HL-60/S4 treated with retinoic acid at 250 ng/mL for 4 days and 3 days (cell line): ENCODE results near the gene KCNH8.
"Not testable (repeated sequence)": the region's sequence is repeated elsewhere in the genome, so short reads cannot be mapped to it uniquely, and the experiment has no call there.

Source experiments
- in situ Hi-C: fragments of 300-500 bp; cut with MboI; formaldehyde crosslinking; loops from 2 replicates; pipeline ENCODE4 v1.7.0; 2022; ENCODE audit warnings: low sequenced_read_pairs

The KCNH8 gene

DNA sequence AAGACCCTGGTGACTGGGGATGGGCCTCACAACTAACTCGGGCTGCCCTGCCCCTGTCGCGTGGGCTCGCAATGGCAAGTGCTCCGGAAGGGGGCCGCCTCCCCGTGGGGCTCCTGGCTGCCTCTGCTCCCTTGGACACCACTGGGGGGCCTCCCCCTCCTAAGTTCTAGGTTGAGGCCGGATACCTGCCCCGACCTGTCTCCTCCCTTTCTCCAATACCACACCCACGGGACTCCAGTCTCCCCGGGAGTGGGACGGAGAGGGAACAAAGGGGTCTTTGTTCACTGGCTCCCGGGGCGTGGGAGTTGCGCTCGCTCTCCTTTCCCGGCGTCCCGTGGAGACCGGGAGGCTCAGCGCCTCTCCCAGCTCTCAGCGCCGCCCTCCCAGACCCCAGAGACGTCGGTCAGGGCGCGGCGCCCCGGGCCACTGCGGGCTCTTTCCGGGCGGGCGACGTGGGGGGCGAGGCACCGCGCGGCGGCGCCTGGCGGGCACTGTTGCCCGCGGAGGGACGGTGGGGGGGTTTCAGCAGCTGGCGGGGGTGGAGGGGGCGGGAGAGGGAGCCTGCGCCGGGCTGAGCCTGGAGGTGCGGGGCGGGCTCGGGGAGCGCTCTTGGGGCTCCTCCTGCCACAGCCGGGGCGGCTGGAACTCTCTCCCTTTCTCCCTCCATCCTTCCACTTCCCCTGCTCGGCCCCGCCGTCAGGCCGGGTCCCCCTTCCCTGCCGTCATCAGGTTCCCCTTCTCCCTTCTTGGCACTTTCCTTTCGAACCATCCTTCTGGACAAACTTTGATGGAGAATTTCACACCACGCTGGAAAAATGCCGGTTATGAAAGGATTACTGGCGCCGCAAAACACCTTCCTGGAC lies at the start of gene KCNH8:
Gene KCNH8, plus strand, starts transcription at position 606 of the 863 bp plus-strand sequence. Its CDS starts 210 bp downstream, at position 816.
- in situ Hi-C loops: no loop called here

DNA sequence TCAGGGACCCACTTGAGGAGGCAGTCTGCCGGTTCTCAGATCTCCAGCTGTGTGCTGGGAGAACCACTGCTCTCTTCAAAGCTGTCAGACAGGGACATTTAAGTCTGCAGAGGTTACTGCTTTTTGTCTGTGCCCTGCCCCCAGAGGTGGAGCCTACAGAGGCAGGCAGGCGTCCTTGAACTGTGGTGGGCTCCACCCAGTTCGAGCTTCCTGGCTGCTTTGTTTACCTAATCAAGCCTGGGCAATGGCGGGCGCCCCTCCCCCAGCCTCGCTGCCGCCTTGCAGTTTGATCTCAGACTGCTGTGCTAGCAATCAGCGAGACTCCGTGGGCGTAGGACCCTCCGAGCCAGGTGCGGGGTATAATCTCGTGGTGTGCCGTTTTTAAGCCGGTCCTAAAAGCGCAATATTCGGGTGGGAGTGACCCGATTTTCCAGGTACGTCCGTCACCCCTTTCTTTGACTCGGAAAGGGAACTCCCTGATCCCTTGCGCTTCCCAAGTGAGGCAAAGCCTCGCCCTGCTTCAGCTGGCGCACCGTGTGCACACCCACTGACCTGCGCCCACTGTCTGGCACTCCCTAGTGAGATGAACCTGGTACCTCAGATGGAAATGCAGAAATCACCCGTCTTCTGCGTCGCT lies 45.5 kb upstream of the KCNH8 start:
- in situ Hi-C loops: not testable (repeated sequence)

DNA sequence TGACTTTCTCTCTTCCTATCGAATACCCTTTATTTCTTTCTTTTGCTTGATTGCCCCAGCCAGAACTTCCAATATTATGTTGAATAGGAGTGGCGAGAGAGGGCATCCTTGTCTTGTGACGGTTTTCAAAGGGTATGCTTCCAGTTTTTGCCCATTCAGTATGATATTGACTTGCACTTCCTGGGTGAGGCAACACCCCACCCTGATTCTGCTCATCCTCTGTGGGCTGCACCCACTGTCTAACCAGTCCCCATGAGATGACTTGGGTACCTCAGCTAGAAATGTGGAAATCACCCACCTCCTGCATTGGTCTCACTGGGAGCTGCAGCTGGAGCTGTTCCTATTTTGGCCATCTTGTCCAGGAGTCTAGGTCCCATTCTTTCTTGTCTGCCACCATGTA lies 44.8 kb upstream of the KCNH8 start:
- in situ Hi-C loops: no loop called here

DNA sequence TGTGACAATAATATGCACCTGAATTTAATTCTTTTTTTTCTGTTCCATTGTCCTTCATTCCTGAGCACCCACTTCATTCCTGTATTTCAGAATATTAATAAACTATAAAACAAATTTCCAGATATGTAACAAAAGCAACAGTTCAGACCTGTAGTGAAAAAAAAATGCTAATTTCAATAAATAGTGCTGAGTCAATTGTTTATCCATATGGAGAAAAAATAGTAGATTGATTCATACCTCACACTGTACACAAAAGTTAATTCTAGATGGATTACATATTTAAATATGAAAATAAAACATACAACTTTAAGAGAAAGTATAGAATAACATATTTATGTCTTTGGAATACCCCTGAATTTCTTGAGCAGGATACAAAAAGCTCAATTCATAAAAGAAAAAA lies 43.9 kb upstream of the KCNH8 start:
- in situ Hi-C loops: no loop called here

DNA sequence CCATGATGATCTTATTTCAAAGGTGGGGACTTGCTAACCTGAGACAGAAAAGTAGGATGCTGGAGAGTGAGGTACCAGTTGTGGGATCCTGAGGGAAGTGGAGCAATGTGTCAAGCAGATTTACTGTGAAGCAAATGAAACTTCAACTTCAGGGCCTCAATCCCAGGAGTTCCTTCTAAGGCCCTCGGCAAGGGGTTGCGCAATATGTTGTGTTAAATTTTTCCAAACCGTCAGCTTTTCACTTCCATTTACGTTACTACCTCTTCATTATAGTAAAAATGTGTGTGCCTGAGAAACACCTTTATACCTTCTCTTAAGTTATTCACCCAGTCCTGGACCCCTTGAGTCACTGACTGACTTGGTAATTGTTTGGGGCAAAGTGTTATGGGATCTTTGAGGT lies 42.5 kb upstream of the KCNH8 start:
- in situ Hi-C loops: no loop called here

DNA sequence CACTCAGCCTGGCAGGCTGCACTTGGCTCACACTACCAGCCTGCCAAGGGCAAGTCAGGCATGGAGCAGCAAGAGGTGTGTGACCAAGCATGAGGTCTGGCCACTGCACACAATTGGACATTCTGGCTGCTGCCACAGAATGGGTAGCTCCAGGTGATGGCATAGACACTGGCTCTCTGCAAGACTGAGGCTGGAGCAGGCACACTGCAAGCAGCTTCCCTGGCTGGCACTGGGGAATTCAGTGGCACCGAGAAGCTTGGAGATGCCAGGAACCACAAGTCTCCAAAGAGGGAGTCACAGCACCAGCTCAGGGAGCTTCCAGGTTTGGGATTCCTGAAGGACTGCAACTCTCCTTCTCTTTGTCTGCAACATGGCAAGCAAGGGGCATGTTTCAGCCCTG lies 42.0 kb upstream of the KCNH8 start:
- in situ Hi-C loops: no loop called here

DNA sequence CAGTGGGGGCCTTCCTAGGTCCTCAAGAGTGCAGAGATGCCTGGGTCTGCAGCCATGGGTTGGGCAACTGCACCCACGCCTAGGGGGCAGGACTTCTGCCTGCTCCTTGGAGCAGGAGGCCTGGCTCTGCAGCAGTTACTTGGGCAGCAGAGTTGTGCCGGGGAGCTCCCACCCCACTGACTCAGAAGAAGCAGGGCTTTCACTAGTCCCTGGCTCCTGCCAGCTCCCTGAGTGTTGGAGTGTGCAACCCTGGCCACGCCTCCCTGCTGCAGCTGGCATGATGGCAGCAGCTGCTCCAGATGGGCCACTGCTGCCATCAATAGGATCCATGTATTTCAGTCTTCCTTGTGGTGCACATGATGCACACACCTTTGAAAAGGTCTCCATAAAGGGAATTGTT lies 40.6 kb upstream of the KCNH8 start:
- in situ Hi-C loops: no loop called here

DNA sequence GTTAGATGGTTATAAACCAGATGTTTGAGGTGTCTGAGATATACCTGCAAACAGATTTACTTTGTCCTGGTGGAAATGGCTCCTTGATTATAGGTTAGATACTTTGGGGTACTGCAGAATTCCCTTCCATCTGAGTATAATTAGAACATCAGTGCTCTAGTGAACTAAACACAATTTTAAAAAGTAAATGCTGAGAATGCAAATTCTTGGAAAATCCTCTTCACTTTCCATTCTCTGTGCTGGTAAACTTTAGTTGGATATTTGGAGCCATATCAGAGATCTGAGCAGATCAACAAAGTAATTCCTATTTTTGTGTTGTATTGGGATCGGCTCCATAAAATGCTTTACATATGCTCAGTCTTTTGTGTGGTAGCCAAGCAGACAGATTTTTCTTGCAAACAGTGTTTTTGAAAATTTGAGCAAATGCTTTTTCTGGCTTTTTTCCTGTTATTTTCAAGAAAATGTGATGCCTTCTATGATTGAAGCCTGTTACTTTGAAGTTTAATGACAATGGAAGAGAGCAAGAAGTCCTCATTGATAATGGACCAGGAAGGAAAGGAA lies 37.9 kb upstream of the KCNH8 start:
- in situ Hi-C loops: no loop called here

DNA sequence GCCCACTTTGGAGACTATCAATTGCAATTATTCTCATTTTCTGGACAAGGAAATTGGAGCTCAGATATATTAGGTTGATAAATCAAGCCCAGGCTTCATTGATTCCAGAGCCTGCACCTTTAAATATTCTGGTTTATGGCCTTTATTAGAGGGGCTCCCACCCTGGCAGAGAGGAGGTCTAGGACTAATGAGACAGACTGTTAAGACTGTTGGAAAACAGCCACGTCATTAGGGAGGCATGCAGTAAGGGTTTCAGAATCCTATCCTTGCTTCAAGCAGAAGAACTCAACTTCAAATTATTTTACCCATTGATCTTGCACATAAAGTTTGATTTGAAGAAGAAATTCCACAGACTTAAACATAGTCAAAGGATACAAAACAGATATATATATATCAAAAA lies 33.8 kb upstream of the KCNH8 start:
- in situ Hi-C loops: no loop called here

DNA sequence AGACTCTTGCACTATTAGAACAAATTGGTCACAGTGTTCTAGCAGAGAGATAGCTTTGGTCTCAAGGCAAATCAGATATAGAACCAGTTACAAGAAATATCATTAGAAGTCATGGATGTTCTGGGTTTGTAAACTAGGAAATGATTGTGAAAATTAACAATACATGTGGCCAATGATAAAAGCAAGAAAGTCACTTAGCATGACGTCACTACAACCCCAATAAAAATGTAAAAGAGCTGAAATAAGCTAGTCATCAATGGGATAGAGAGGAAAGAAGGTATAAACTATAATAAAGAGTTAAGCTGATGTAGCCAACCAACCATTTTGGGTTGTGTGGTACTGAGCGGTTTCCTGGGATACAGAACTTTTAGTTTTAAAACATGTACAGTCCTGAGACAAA lies 32.1 kb upstream of the KCNH8 start:
- in situ Hi-C loops: no loop called here

DNA sequence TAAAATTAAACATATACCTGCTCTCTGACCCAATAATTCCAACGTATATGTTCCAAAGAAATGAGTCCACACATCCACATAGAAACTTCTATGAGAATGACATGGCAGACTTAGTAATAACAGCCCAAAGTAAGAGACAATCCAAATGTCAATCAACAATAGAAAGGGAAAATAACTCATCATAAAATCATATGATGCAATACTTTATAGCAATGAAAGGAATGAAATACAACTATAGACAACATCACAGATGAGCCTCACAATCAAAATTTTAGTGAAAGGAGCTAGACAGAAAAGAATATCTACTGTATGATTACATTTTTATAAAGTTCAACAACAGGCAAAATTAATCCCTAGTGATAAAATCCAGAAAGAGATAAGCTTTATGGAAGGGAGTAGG lies 23.6 kb upstream of the KCNH8 start:
- in situ Hi-C loops: no loop called here

DNA sequence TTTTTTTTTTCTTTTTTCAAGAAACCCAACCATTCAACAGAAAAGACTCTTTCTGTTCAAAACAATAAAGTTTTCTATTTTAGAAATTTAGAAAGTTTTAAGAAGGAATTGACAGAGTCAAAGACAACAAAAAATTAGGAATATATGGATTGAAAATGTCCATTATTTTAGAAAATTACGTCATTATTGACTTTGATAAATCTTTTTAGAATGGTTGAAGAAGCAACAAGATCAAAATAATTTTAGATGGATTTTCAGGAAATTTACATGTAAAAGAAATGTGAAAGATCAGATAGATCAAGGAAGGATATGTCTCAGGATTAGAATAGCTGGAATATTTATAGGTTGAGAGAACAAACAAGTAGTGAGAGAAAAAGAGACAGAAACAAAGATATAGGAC lies 8.4 kb upstream of the KCNH8 start:
- in situ Hi-C loops: no loop called here

DNA sequence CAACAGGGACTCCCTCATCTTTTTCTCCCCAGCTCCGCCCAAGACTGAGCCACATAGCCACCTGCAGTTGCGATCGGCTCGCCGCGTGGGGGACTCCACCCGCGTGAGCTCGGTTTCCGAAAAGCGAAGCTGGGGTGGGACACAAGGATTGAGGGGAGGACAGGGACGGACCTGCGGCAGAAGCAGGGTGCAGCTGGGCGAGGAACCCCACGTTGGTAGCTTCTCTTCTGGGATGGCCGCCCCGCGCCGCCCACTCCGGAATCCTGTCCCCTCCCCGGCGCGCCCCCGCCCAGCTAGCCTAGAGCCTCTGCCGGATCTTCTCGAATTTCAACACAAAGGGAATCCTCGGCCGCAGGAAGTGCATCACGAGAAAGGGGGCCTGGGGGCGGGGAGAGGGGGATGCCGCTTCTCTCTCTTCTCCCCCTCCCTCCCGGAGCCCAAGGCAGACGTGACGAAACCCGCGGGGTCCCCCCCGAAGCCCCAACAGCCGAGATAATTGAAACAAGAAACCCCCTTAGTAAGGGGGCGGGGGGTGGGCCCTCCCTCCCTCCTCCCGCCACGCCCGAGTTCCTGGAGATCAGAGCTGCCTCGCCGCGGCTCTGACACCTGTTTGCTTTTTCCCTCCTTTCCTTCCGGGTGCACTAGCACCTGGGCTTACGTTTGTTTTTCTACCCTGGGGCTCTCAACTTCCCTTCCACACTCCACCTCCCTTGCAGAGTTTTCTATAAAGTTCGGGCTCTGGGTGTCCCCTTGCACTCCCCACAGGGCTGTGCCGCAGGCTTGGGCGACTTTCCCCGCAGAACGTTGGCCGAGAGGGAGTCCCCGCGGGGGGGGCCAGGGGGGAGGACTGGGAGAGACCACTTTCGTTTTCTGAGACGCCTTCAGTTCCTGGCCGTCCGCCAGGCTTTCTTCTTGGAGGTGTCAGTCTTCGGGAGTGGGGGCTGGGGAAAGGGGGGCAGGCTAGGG lies 1.3 kb upstream of the KCNH8 start:
- in situ Hi-C loops: no loop called here

DNA sequence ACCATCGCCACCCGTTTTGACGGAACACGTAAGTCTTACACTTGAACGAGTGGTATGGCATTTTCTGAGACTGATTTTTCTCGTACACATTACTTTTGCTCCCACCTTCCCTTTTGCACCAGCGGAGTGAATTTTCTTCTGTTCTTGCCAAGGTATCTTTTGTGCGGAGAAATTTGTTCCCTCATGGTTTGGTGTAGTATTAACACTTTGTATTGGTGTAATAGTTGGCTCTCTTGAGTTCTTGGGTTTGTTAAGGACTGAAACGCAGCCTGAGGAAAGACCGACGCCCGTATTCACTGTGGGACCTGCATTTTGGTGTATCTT lies 420 bp downstream of the KCNH8 start:
- in situ Hi-C loops: no loop called here

DNA sequence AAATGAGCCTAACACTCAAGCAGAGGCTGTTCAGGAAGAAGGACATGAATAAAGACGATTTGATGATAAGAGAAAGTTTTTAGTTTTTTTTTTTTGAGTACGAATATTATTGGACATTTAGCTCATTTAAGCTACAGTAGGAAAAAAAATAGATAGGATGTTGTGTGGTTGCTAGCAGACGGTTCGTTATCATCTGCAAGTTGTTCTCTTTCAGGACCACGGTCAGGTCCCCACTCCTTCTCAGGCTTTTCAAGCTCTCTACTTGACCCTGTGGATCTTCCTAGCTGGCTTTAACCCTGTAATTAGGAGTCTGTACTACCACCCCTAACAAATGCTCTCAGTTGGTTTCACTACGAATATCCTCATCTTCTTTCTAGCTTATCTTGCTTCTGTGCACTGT lies 1.1 kb downstream of the KCNH8 start:
- in situ Hi-C loops: no loop called here

DNA sequence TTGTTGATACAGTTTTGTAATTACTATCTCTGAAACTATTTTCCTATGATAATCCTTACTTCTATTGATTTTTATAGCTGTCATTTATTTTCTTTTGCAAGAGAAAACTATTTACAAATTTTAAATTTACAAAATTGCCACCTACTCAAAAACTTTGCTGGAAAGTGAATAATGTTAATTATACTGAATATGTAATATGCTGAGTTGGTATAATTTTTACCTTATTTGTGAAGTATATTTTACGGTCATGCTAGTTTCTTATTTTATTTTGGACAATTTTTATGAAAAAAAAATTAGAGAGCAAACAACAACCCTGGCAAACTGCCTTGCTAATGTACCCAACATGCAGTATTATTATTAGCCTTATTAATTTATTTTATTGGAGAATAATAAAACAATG lies 2.9 kb downstream of the KCNH8 start:
- in situ Hi-C loops: no loop called here

DNA sequence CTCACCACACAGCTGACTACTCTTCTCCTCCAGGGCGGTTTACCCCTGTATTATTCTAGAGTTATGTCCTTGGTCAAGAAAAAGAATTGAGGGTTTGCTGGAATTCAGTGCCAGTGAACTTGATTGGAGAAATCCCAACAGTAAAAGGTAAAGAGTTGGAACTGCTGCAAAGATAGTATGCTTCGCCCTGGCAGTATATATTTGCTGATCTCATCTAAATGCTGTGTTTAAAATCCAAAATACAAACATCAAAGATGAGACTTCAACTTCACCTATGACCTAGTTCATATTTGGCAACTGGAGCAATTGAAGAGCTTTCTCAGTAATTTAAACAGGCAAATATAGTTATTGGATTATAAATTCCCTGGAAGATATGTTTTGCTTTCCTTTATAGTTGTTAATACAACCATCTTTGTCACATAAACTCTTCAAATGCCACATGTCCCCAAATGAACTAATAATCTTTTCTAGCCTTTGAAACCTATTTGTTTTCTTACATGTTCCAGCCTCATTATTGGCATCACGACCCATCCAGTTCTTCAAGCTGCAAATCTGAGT lies 6.5 kb downstream of the KCNH8 start:
- in situ Hi-C loops: no loop called here

DNA sequence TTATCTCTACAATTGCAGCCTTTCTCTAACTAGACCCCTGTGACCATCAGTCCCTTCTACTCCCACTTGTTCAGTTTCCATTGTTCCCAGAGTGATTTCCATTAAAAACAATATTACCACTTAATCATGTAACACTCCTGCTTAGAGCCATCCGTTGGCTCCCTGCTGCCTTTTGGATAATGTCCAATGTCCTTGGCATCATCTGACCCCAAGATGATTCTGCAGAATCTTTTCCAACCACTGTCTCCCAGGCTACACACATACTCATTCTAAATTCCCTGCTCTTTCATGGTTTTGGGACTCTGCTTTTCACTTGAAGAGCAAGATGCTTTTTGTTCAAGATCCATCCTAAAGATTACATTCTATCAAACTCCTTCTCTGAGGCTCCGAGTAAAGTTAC lies 7.1 kb downstream of the KCNH8 start:
- in situ Hi-C loops: no loop called here

DNA sequence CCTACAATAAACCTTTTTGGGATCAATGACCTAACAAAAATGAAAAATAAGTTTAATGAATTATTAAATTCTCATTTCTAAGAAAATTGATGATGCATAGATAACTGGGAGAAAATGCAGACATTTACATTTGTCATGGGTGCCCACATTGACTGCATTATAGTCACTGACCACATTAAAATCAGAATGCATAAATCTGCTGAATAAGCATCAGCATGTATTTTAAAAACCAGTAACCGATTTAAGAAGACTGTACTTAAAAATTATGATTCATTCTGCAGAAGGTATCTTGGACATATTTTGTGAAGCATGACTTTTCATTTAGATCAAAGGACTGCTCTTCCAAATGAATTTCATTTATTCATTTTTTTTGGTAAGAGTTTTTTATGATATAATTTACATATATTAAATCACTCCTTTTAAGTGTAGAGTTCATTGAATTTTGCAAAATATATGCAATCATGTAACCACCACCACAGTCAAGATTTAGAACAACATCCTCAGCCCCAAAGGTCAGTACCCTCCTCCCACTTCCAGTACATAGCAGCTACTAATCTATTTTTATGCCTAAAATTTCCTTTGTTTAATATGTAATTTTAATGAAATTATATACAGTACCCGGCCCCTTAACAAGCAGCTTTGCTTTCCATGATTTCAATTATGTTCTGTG lies 11.8 kb downstream of the KCNH8 start:
- in situ Hi-C loops: no loop called here

DNA sequence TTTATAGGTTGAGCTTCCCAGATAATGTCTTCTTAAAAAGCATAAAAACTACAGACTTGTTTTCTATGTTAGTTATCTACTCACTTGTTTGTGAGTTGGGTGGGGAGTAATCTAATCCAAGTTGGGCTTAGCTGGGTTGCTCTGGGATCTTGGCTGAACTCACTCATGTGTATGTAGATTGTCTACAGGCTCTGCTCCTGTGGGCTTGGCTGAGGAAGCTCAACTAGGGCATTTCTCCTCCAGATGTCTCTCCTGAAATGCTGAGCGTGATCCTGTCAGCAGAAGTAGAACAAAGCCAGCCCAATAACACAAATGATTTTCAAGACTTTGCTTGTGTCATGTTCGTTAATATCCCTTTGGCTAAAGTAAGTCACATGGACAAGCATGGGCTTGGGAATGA lies 17.3 kb downstream of the KCNH8 start:
- in situ Hi-C loops: no loop called here
